Omental fat pad (tissue), 4 donors: Measurements from ENCODE around the gene ANKRD44. TPM values are rescaled to one million over a fixed set of nuclear protein-coding genes. Genes with fewer than 3 reads are reported as not detected.
A peak's percentile ranks its signal among the peaks of the same experiment; 100 is the strongest.
"Not testable (repeated sequence)": the region's sequence is repeated elsewhere in the genome, so short reads cannot be mapped to it uniquely, and the experiment has no call there.

Source experiments
- ATAC-seq: fragments of 150-250 bp; one replicate; pipeline ENCODE4 v1.9.1; 2016; ENCODE audit warnings: mild to moderate bottlenecking, moderate library complexity; ENCODE audit not compliant: low FRiP score
- DNase-seq: peaks from one replicate; pipeline ENCODE4 v3.0.0-alpha.2; 2019; ENCODE audit warnings: low spot score
- CTCF ChIP-seq, 3 donors: fragments of 450-650 bp; IDR thresholded peaks; one replicate each; pipeline ENCODE4 v1.5.1; 2016 to 2017; ENCODE audit warnings: antibody characterized with exemption in 3 of 3, mild to moderate bottlenecking in 3 of 3, moderate library complexity in 2 of 3
- total RNA-seq, 4 donors: library from RNA; depleted of rRNA; stranded (reverse); fragments of >200 nt; gene quantifications; one replicate each; pipeline ENCODE4 v1.1.0, GENCODE V29; 2016

Gene ANKRD44
- total RNA-seq, 4 donors from 2014 or later: 18.4 to 56.3 (median 30.1) TPM

GRCh38 chr2:197294260-197294659, 16.3 kb downstream of the ANKRD44 start:
- TF ChIP-seq CTCF (IDR thresholded peaks at IDR 0.05): no peak
- ATAC-seq: no peak
- DNase-seq: no peak

- no peak for ATAC-seq
- no peak for DNase-seq
- no peak for TF ChIP-seq CTCF (IDR thresholded peaks at IDR 0.05)
Measured at GRCh38 chr2:197293252-197294007, 17.1 kb downstream of the ANKRD44 start.

GRCh38 chr2:197292619-197293018, 18.0 kb downstream of the ANKRD44 start:
- no peak for TF ChIP-seq CTCF (IDR thresholded peaks at IDR 0.05)
- DNase-seq (no peak), ATAC-seq (no peak)

- DNase-seq: not testable (repeated sequence)
Measured at GRCh38 chr2:197287596-197287932, 23.0 kb downstream of the ANKRD44 start.

GRCh38 chr2:197286805-197287595, 23.6 kb downstream of the ANKRD44 start:
- ATAC-seq: peak; percentile 91
- DNase-seq: no peak
- TF ChIP-seq CTCF (IDR thresholded peaks at IDR 0.05): no peak

More at GRCh38 chr2:197287596-197287932, 23.0 kb downstream of the ANKRD44 start:
- not testable (repeated sequence) for ATAC-seq

GRCh38 chr2:197285361-197285760, 25.2 kb downstream of the ANKRD44 start:
- no peak for ATAC-seq
- no peak for TF ChIP-seq CTCF (IDR thresholded peaks at IDR 0.05)
- no peak for DNase-seq

- ATAC-seq: no peak
- TF ChIP-seq CTCF (IDR thresholded peaks at IDR 0.05): no peak
- no peak for DNase-seq
Measured at GRCh38 chr2:197284956-197285355, 25.6 kb downstream of the ANKRD44 start.
